HFF-Myc (cell line): ENCODE data around the gene GAGE1.

Experiments used
- DNase-seq: peaks from one replicate; pipeline ENCODE4 v3.0.0-alpha.2; 2011; ENCODE audit warnings: low read depth; ENCODE audit errors: extremely low read depth
- H3K4me3 ChIP-seq: replicated peaks from 2 replicates; pipeline ENCODE4 v1.5.1; 2011; ENCODE audit warnings: low read depth, mild to moderate bottlenecking, control low read depth, low read length
- CTCF ChIP-seq: IDR thresholded peaks from 2 replicates; pipeline ENCODE4 v1.5.1; 2012; ENCODE audit warnings: mild to moderate bottlenecking, low read depth, low read length, control low read depth; ENCODE audit errors: missing control alignments

GAGE1 gene

GRCh38 chrX:49627086-49627777 is 28.4 kb downstream of the GAGE1 start:
- no peak overlapping the region for H3K4me3 ChIP-seq
- DNase-seq, result no peak
- TF ChIP-seq CTCF, result peak; percentile 32

- TF ChIP-seq CTCF, result no peak
- no peak overlapping the region for H3K4me3 ChIP-seq
- DNase-seq, result no peak
Observed at GRCh38 chrX:49644991-49645637, 46.3 kb downstream of the GAGE1 start.

- no peak for TF ChIP-seq CTCF
- no peak overlapping the region for H3K4me3 ChIP-seq
- DNase-seq, result no peak
Observed at GRCh38 chrX:49656533-49656932, 57.7 kb downstream of the GAGE1 start.
